Testis (tissue), 2 donors: ENCODE measurements around the gene SIPA1.

Source experiments
- POLR2A ChIP-seq: fragments of 450-650 bp; IDR thresholded peaks from one replicate; pipeline ENCODE4 v1.6.1; 2017; ENCODE audit warnings: antibody characterized with exemption, mild to moderate bottlenecking, moderate library complexity
- TF ChIP-seq, protein P1 (sequence below), 3 experiments: fragments of 450-650 bp in 2 of 3; fragments of 200-600 bp in 1 of 3; sonication (generic) in 1 of 3; IDR thresholded peaks; one replicate each; pipeline ENCODE4 v1.5.1; 2016 to 2019; ENCODE audit warnings: antibody characterized with exemption in 3 of 3, mild to moderate bottlenecking in 2 of 3, moderate library complexity in 1 of 3

- TF ChIP-seq, protein P1, sequence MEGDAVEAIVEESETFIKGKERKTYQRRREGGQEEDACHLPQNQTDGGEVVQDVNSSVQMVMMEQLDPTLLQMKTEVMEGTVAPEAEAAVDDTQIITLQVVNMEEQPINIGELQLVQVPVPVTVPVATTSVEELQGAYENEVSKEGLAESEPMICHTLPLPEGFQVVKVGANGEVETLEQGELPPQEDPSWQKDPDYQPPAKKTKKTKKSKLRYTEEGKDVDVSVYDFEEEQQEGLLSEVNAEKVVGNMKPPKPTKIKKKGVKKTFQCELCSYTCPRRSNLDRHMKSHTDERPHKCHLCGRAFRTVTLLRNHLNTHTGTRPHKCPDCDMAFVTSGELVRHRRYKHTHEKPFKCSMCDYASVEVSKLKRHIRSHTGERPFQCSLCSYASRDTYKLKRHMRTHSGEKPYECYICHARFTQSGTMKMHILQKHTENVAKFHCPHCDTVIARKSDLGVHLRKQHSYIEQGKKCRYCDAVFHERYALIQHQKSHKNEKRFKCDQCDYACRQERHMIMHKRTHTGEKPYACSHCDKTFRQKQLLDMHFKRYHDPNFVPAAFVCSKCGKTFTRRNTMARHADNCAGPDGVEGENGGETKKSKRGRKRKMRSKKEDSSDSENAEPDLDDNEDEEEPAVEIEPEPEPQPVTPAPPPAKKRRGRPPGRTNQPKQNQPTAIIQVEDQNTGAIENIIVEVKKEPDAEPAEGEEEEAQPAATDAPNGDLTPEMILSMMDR (IDR thresholded peaks at IDR 0.05), result no peak
- TF ChIP-seq POLR2A, result no peak
Observed at GRCh38 chr11:65654375-65655349, 16.8 kb downstream of the SIPA1 start.
